T-cell (primary cell): ENCODE measurements around the gene PRM3. TPM values are rescaled to one million over a fixed set of nuclear protein-coding genes. Genes with fewer than 3 reads are reported as not detected.

Experiments used
- ATAC-seq, 4 experiments: fragments of 200-7000 bp in 3 of 4; fragments of 150-1000 bp in 1 of 4; cut with Tn5 transposase; replicated peaks in 1 of 4; 1 replicate in 3 of 4; 2 replicates in 1 of 4; pipeline ENCODE4 v1.10.0; 2021; ENCODE audit warnings: moderate library complexity in 3 of 4, mild to moderate bottlenecking in 2 of 4, moderate number of reproducible peaks in 1 of 4
- CTCF ChIA-PET, 2 donors: fragments of 300-600 bp; sonication (Branson Sonifier 250); formaldehyde crosslinking; loops; one replicate each; lab custom pipeline; 2022; ENCODE audit warnings: antibody characterized with exemption in 2 of 2; lab: Charles Lee
- POLR2A ChIA-PET, 2 donors: fragments of 300-600 bp; sonication (Branson Sonifier 250); formaldehyde crosslinking; loops; one replicate each; lab custom pipeline; 2022; ENCODE audit warnings: antibody characterized with exemption in 2 of 2; lab: Charles Lee
- DNase-seq, 35 experiments: peaks; one replicate each; pipeline versions ENCODE4 v3.0.0 to v3.0.0-alpha.2; 2013 to 2023
- H3K27ac ChIP-seq: one replicate; pipeline ENCODE4 v1.5.1; 2013; ENCODE audit warnings: low read length
- H3K27me3 ChIP-seq, 2 experiments: replicated peaks in 1 of 2; 1 replicate in 1 of 2; 2 replicates in 1 of 2; pipeline versions ENCODE4 v1.6.1 to v1.7.0; 2013; ENCODE audit warnings: low read length in 1 of 2, mixed read lengths in 1 of 2; ENCODE audit not compliant: control insufficient read depth in 2 of 2, insufficient read depth in 2 of 2; ENCODE audit errors: extremely low read depth in 1 of 2
- H3K36me3 ChIP-seq, 2 donors: 1 replicate in 1 of 2; 2 replicates in 1 of 2; pipeline versions ENCODE4 v1.6.1 to v1.7.0; 2013; ENCODE audit warnings: low read length in 1 of 2; ENCODE audit not compliant: control insufficient read depth in 2 of 2, insufficient read depth in 1 of 2; ENCODE audit errors: extremely low read depth in 1 of 2
- H3K4me1 ChIP-seq, 2 experiments: 1 replicate in 1 of 2; 2 replicates in 1 of 2; pipeline versions ENCODE4 v1.6.1 to v1.7.0; 2013; ENCODE audit warnings: low read length in 2 of 2, mixed read lengths in 1 of 2; ENCODE audit not compliant: insufficient read depth in 2 of 2, control insufficient read depth in 1 of 2; ENCODE audit errors: extremely low read depth in 1 of 2
- H3K4me3 ChIP-seq, 2 donors: 1 replicate in 1 of 2; 2 replicates in 1 of 2; pipeline versions ENCODE4 v1.5.1 to v1.7.0; 2013; ENCODE audit warnings: mild to moderate bottlenecking in 2 of 2, low read length in 1 of 2, moderate library complexity in 1 of 2; ENCODE audit not compliant: control insufficient read depth in 1 of 2; ENCODE audit errors: extremely low read depth in 1 of 2
- H3K9me3 ChIP-seq: 2 replicates; pipeline ENCODE4 v1.7.0; 2013
- H3K27ac Mint-ChIP-seq, 2 donors: one replicate each; pipeline ENCODE4 v1.8.0; 2020 to 2021; ENCODE audit warnings: mild to moderate bottlenecking in 2 of 2, mixed read lengths in 2 of 2
- H3K27me3 Mint-ChIP-seq, 2 donors: one replicate each; pipeline ENCODE4 v1.8.0; 2021 to 2022; ENCODE audit warnings: mixed read lengths in 2 of 2
- H3K36me3 Mint-ChIP-seq: one replicate; pipeline ENCODE4 v1.8.0; 2021; ENCODE audit warnings: mixed read lengths
- H3K4me1 Mint-ChIP-seq, 3 donors: one replicate each; pipeline ENCODE4 v1.8.0; 2020 to 2022; ENCODE audit warnings: mixed read lengths in 3 of 3, mild to moderate bottlenecking in 1 of 3
- H3K4me3 Mint-ChIP-seq, 3 donors: one replicate each; pipeline ENCODE4 v1.8.0; 2020 to 2022; ENCODE audit warnings: mild to moderate bottlenecking in 3 of 3, mixed read lengths in 3 of 3, moderate library complexity in 3 of 3
- H3K9me3 Mint-ChIP-seq, 3 donors: one replicate each; pipeline ENCODE4 v1.8.0; 2020 to 2022; ENCODE audit warnings: mixed read lengths in 3 of 3
- WGBS: methylation state at CpG from one replicate; pipeline ENCODE4 v1.1.5; 2013; ENCODE audit warnings: missing lambda C conversion rate; ENCODE audit not compliant: insufficient coverage; 5-methylcytosine and 5-hydroxymethylcytosine counted together
- total RNA-seq, 35 experiments: library from RNA in 6 of 35; stranded (reverse) in 6 of 35; fragments of 120-200 nt in 1 of 35; gene quantifications; one replicate each; pipeline versions ENCODE4 v1.2.1 to v1.2.4 and lab custom pipeline; 2013 to 2026

The PRM3 gene
- total RNA-seq, 5 donors from 2014 or later (not counting 1 experiment from before 2014, with no cell fraction given) = not detected

- H3K36me3 ChIP-seq = no peaks in the 10 kb centered on the region
- no peaks in the 10 kb centered on the region for H3K27me3 Mint-ChIP-seq
- no peaks in the 10 kb centered on the region for H3K36me3 Mint-ChIP-seq
- H3K4me3 Mint-ChIP-seq = no peak overlapping the region
- DNase-seq (no peak), ATAC-seq (no peak)
- H3K27ac Mint-ChIP-seq = peak overlapping the region; percentile 25 to 52
- H3K9me3 ChIP-seq = no peaks in the 10 kb centered on the region
- peaks cover 24 to 28% (median 24%) of the 10 kb centered on the region in 3 donors for H3K4me1 Mint-ChIP-seq
- ChIA-PET CTCF (no interaction called here), POLR2A (no interaction called here)
- 97% methylated on average over 7 of the region's 15 CpGs for WGBS
- peaks cover 9 to 36% of the 10 kb centered on the region in 2 experiments for H3K4me1 ChIP-seq
- H3K27ac ChIP-seq = no peak overlapping the region
- no peaks in the 10 kb centered on the region for H3K27me3 ChIP-seq
- H3K4me3 ChIP-seq = no peak overlapping the region
- H3K9me3 Mint-ChIP-seq = no peaks in the 10 kb centered on the region
Observed at GRCh38 chr16:11238272-11239202, 34.9 kb downstream of the PRM3 start.

- no peaks in the 10 kb centered on the region for H3K36me3 Mint-ChIP-seq
- CTCF ChIA-PET = no interaction called here
Observed at GRCh38 chr16:11236461-11237254, 36.8 kb downstream of the PRM3 start.

GRCh38 chr16:11235703-11235991 lies 37.8 kb downstream of the PRM3 start:
- Histone ChIP-seq H3K9me3 (no peaks in the 10 kb centered on the region), H3K4me1 (peaks cover 17 to 55% of the 10 kb centered on the region in 2 experiments), H3K27me3 (no peaks in the 10 kb centered on the region), H3K4me3 (no peak overlapping the region), H3K27ac (no peak overlapping the region), H3K36me3 (no peaks in the 10 kb centered on the region)
- no peaks in the 10 kb centered on the region for H3K9me3 Mint-ChIP-seq
- H3K4me3 Mint-ChIP-seq = no peak overlapping the region
- POLR2A ChIA-PET = interaction anchor here in 1 of 2 donors (1.3 kb wide), 1 partner anchor 14 kb away, joined by 5 read pairs; no protein-coding TSS in a partner anchor
- peaks cover 50 to 56% (median 51%) of the 10 kb centered on the region in 3 donors for H3K4me1 Mint-ChIP-seq
- no peaks in the 10 kb centered on the region for H3K36me3 Mint-ChIP-seq
- no peaks in the 10 kb centered on the region for H3K27me3 Mint-ChIP-seq
- ATAC-seq (no peak), DNase-seq (no peak)
- 78% methylated on average over 2 of the region's 5 CpGs for WGBS
- CTCF ChIA-PET = interaction anchor here in 1 of 2 donors (0.8 kb wide), 1 partner anchor 264 kb away, joined by 3 read pairs; no protein-coding TSS in a partner anchor
- peak overlapping the region in 1 of 2 donors; percentile 65 for H3K27ac Mint-ChIP-seq

More at GRCh38 chr16:11236461-11237254, 36.8 kb downstream of the PRM3 start:
- H3K4me3 ChIP-seq = no peak overlapping the region
- no peaks in the 10 kb centered on the region for H3K9me3 ChIP-seq
- H3K27me3 ChIP-seq = no peaks in the 10 kb centered on the region
- Mint-ChIP-seq H3K4me1 (peaks cover 40 to 47% (median 42%) of the 10 kb centered on the region in 3 donors), H3K4me3 (no peak overlapping the region), H3K9me3 (no peaks in the 10 kb centered on the region), H3K27me3 (no peaks in the 10 kb centered on the region), H3K27ac (peak overlapping the region in 1 of 2 donors; percentile 64)
- POLR2A ChIA-PET = interaction anchor here in 1 of 2 donors (1.3 kb wide), 1 partner anchor 13 kb away, joined by 5 read pairs; no protein-coding TSS in a partner anchor
- 97% methylated on average over 5 of the region's 10 CpGs for WGBS
- peaks cover 14 to 53% of the 10 kb centered on the region in 2 experiments for H3K4me1 ChIP-seq
- ATAC-seq = no peak
- H3K27ac ChIP-seq = no peak overlapping the region
- no peaks in the 10 kb centered on the region for H3K36me3 ChIP-seq
- no peak for DNase-seq

- Mint-ChIP-seq H3K27me3 (no peaks in the 10 kb centered on the region), H3K9me3 (no peaks in the 10 kb centered on the region), H3K4me1 (peaks cover 51 to 59% (median 52%) of the 10 kb centered on the region in 3 donors), H3K36me3 (no peaks in the 10 kb centered on the region), H3K27ac (peak overlapping the region; percentile 72 to 76), H3K4me3 (no peak overlapping the region)
- POLR2A ChIA-PET = interaction anchor here in 1 of 2 donors (1.3 kb wide), 1 partner anchor 14 kb away, joined by 5 read pairs; no protein-coding TSS in a partner anchor
- ATAC-seq (no peak), DNase-seq (no peak)
- H3K9me3 ChIP-seq = no peaks in the 10 kb centered on the region
- H3K27ac ChIP-seq = peak overlapping the region; percentile 85
- CTCF ChIA-PET = interaction anchor here in 1 of 2 donors (0.8 kb wide), 1 partner anchor 264 kb away, joined by 3 read pairs; no protein-coding TSS in a partner anchor
- H3K4me3 ChIP-seq = no peak overlapping the region
- no peaks in the 10 kb centered on the region for H3K27me3 ChIP-seq
- peaks cover 13 to 53% of the 10 kb centered on the region in 2 experiments for H3K4me1 ChIP-seq
- no peaks in the 10 kb centered on the region for H3K36me3 ChIP-seq
- WGBS = 81% methylated on average over 9 of the region's 13 CpGs
Observed at GRCh38 chr16:11234884-11235702, 38.3 kb downstream of the PRM3 start.

GRCh38 chr16:11233727-11234376 lies 39.6 kb downstream of the PRM3 start:
- no peaks in the 10 kb centered on the region for H3K27me3 Mint-ChIP-seq
- H3K4me3 ChIP-seq = no peak overlapping the region
- DNase-seq (peak in 10 of 35 experiments; percentile 24 to 59 (median 42)), ATAC-seq (peak in 1 of 4 experiments; percentile 10)
- peaks cover 13 to 63% of the 10 kb centered on the region in 2 experiments for H3K4me1 ChIP-seq
- H3K4me3 Mint-ChIP-seq = peak overlapping the region; percentile 41 to 80 (median 57)
- H3K9me3 Mint-ChIP-seq = no peaks in the 10 kb centered on the region
- no CpG with 5 or more reads among the region's 8 CpGs for WGBS
- no peaks in the 10 kb centered on the region for H3K9me3 ChIP-seq
- CTCF ChIA-PET = interaction anchor here (0.7 to 1.1 kb wide), 2 partner anchors 18 to 130 kb away, joined by 3 to 4 read pairs; no protein-coding TSS in a partner anchor
- POLR2A ChIA-PET = interaction anchor here (0.7 to 1.3 kb wide), 4 partner anchors 9 to 21 kb away, joined by 3 read pairs; no protein-coding TSS in a partner anchor
- H3K4me1 Mint-ChIP-seq = peaks cover 56 to 71% (median 65%) of the 10 kb centered on the region in 3 donors
- H3K27me3 ChIP-seq = no peaks in the 10 kb centered on the region
- peak overlapping the region; percentile 85 for H3K27ac ChIP-seq
- no peaks in the 10 kb centered on the region for H3K36me3 Mint-ChIP-seq
- peak overlapping the region; percentile 97 for H3K27ac Mint-ChIP-seq
- no peaks in the 10 kb centered on the region for H3K36me3 ChIP-seq
